GM12892 (cell line): ENCODE data around the gene ACLY.

Experiments
- POLR2A ChIP-seq: IDR thresholded peaks from 2 replicates; pipeline ENCODE4 v1.6.1; 2011; ENCODE audit warnings: low read depth, low read length, control low read depth
- POLR2AphosphoS5 ChIP-seq: IDR thresholded peaks from 2 replicates; pipeline ENCODE4 v1.6.1; 2011; ENCODE audit warnings: low read depth, low read length, control low read depth

- TF ChIP-seq POLR2A (no peak), POLR2AphosphoS5 (no peak)
These were observed 36.0 kb downstream of the ACLY start for GRCh38 chr17:41882756-41883155.
